HG03064 (cell line): ENCODE measurements around the gene TGFBRAP1.
"Not testable (repeated sequence)": the region's sequence is repeated elsewhere in the genome, so short reads cannot be mapped to it uniquely, and the experiment has no call there.

Experiments used
- ATAC-seq: cut with Tn5 transposase; IDR thresholded peaks from one replicate; pipeline ENCODE4 v1.9.1; 2021; ENCODE audit warnings: low read depth; ENCODE audit not compliant: unreplicated experiment

Gene TGFBRAP1

DNA sequence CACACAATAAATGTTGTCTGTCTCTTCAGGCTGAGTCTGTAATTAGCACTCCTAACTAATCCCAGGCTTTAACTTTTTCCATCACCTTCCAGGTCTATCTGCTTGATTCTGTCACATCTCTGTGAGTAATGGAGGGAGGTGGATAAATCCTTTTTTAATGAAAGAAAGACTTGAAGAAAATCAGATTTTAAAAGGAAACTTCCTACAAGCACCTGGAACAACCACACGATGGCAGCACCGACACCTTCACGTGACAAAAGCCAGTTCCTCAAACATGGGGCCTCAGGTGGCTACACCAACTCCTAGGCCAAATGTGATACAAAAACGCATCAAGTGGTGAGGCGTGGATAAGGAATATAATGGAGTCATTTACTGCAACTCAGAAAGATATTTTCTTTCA lies 41.8 kb downstream of the TGFBRAP1 start:
- no peak for ATAC-seq

DNA sequence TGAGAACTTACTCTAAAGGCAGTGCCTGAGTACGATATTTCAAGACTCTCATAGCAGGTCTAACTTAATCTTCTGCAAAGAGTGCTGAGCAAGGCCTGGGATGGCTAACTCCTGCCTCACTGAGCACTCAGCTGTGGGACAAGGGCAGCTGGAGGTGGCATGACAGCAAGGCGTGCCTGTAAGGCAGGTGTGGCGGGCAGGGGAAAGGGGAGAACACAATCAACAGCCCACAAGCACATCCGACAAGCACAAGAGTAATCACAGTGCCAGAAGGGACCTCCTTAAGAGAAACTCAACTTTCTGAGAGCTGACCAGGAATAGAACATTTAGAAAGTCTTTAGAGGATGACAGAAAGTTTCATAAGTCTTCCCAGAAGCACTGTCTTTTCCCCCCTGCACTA lies 46.0 kb downstream of the TGFBRAP1 start:
- no peak for ATAC-seq

- no peak for ATAC-seq
These were observed 49.3 kb downstream of the TGFBRAP1 start for GRCh38 chr2:105280281-105280680.

DNA sequence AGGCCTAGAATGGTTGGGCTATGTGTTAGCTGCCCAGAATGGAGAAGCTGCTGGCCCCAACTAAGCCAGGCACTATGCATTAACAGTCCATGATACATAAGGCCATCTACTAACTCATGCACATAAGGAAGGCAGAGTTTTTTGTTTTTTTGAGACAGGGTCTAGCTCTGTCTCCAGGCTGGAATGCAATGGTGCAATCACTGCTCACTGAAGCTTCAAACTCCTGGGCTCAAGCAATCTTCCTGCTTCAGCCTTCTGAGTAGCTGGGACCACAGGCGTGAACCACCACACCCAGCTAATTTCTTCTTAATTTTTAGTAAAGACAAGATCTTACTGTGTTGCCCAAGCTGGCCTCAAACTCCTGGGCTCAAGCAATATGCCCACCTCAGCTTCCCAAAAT lies 50.4 kb downstream of the TGFBRAP1 start:
- ATAC-seq: no peak

- ATAC-seq: no peak
These were observed 50.9 kb downstream of the TGFBRAP1 start for GRCh38 chr2:105278654-105279053.

DNA sequence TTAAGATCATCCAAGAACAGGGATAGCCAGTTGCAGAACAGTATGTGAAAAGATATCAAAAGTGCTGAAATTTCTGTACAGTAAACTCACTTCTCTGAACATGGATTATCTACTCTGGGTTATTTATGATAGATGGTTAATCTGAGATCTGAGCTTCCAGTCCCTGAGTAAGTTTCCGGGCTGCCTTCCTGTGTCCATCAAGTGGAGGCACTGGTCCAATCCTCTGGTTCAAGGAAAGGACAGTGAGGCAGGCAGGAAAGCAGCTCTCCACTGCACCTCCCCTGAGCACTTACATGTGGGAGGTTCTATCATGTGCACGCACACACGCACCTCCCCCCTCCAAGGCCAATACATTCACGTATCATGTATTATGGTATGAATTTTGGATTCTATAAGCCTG lies 55.5 kb downstream of the TGFBRAP1 start:
- ATAC-seq: no peak

DNA sequence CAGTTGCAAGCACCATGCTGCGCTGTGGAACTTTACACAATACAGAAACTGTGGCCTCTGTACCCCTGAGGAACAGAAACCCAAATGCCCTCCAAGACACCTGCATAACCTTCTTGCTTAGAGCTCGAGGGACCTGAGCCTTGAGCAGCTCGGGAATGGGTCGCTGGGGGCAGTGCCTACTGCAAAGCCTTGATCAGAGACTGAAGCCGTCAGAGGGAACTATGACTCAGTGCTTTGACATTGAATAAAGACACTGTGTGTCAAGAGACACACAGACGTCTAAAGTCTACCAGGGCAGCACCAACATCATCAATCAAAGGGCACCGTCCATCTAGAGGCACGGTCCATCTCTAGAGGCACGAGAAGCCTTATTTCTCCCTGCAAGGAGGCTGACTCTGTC lies 57.4 kb downstream of the TGFBRAP1 start:
- ATAC-seq: no peak

DNA sequence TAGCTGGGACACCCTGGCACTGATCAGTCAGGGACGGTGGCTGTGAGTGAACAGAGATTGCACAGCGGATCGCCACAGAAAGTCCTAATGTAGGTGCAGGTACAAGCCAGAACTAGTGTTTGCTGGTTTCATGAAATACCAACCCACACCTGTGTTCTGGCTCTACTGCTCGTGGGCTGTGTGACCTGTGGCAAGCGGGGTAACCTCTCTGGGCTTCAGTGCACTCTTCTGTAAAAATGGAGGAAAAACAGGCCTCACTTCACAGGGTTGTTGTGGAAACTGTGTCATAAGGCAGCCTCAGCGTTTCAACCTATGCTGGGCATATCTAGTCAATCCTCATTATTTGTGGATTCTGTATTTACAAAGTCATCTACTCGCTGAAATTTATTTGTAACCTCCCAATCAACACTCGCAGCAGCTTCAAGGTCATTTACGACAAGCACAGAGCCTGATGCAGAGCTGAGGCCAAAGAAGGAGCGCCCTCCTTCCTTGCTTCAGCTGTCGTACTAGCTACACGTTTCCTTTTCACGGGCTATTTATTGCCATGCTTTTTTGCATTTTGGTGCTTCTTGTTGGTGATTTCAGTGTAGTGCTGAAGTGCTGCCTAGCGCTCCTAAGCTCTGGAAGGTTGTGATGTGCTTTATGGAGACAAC lies 58.0 kb downstream of the TGFBRAP1 start:
- no peak for ATAC-seq

- no peak for ATAC-seq
These were observed 60.1 kb downstream of the TGFBRAP1 start for GRCh38 chr2:105269426-105269825.

DNA sequence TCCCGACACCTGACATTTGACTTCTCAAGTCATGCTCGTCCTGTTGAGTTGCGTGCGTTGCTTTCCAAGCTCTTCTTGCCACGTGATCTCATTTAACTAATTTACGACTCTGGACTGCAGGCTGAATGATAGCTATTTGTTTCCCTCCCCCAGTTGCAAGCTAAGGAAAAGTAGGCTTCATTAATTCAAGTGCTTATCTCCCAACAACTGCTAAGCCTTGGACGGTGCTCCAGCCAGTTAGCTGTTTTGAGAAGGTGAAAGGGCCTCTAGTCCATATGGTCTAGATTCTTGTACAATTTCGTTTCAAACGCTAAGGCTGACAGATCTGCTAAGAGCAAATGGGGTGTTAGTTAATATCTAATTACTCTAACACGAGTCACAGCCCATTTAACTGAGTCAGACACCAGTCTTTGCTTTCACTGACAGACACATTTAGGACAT lies 66.9 kb downstream of the TGFBRAP1 start:
- ATAC-seq: no peak

DNA sequence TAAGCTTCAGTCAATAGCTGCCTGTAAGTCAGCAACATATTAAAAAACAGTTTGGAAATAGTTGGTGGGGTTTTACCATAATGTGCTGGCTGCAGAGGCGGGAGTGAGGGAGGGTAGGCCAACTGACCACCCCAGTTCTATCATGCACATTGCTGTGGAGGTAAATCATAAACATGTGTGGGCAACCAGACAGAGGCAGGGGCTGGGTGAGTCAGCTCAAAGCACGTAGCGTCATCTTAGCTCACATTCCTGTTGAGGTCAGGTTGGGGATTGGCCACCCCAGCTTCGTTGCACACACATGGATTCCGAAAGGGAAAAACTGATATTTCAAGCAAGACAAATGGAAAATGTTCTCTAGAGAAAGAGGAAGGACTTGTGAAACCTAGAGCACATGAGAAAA lies 68.5 kb downstream of the TGFBRAP1 start:
- no peak for ATAC-seq

- no peak for ATAC-seq
These were observed 70.6 kb downstream of the TGFBRAP1 start for GRCh38 chr2:105258835-105259350.

DNA sequence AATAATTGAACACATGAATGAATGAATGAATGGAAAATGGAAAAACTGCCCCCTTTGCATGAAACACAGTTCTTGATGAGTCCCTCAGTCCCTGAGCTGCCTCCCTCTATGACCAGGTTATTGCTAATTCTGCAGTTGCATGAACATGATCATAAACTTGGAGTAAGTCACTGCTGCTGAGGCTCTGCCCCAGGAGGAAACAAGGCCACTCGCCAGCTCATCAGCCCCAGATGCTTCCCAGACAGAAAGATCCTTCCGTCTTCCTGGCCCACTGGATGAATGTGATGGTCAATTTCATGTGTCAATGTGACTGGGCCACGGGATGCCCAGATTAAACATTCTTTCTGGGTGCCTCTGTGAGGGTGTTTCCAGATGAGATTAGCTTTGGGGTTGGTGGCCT lies 71.6 kb downstream of the TGFBRAP1 start:
- ATAC-seq: no peak

GRCh38 chr2:105256431-105257047 lies 73.0 kb downstream of the TGFBRAP1 start:
- ATAC-seq: no peak

DNA sequence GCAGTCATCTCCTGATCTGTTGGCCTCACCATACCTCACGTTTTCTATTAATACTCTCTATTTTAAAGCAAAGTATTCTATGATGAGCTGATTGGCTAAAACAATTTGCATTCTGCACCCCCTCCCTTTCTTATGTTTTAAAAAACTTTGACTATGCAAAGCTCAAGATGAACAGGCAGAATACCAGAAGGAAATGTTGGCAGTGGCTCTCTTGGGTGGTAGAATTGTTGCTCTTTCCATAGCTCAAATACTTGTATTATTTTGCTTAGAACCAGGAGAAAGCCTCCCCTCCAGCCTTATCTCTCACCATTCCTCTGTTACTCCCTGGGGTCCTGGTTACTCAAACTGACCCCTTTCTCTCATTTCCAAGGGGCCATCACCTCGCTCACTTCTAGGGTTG lies 73.6 kb downstream of the TGFBRAP1 start:
- ATAC-seq: no peak

DNA sequence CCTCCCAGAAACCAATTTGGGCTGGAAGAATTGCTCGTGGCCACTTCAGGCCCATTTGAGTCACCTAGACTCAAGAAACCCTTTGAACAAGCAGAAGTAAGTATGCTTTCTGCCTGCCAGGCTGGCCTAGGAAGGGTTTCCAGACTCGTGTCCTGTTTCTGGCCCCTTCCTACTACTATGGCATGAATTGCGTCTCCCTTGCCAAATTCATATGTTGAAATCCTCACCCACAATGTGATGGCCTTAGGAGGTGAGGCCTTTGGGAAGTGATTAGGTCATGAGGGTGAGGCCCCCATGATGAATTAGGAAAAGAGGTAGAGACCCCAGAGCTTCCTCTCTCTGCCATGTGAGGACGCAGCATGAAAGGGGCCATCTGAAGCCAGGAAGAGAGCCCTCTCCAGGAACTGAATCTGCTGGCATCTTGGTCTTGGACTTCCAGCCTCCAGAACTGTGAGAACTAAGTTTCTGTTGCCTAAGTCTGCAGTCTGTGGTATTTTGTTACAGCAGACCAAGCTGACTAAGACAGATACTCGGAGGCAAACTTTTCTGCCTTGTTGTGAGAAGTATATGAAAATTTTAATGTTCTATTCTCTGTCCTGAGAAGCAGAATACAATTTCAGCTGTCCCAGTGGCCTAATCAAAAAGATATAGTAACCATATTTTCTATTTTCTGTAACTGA lies 74.9 kb downstream of the TGFBRAP1 start:
- no peak for ATAC-seq

DNA sequence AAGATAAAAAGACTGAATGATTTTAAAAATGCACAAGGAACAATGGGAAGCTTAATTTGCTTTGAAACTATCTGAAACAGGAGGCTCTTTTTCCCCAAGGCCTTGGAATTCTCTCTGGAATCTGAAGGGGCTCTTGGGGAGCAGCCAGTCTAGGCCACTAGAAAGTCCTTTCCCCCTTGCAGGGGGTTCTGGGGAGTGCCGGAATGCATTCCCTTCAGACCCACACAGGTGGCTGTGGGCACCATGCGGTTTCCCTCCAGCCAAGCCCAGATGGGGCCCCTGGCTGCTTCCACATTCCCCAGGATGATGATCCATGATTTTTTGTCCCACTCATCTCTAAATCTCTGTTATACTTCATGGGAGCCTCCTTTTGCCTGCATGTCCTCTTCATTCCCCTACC lies 77.3 kb downstream of the TGFBRAP1 start:
- ATAC-seq: no peak

- not testable (repeated sequence) for ATAC-seq
These were observed 78.4 kb downstream of the TGFBRAP1 start for GRCh38 chr2:105251016-105251648.

GRCh38 chr2:105249891-105250290 lies 79.6 kb downstream of the TGFBRAP1 start:
- no peak for ATAC-seq

GRCh38 chr2:105249181-105249580 lies 80.4 kb downstream of the TGFBRAP1 start:
- ATAC-seq: no peak
